ENCODE measurements around the gene SENP1. TPM values are rescaled to one million over a fixed set of nuclear protein-coding genes. Genes with fewer than 3 reads are reported as not detected.

SENP1 gene
- total RNA-seq, 2 experiments from 2014 or later: 20.3 to 25.7 TPM

- H3K4me1 Mint-ChIP-seq (ENCODE audit: low read depth): no peaks in the 10 kb centered on the region
- H3K9me3 Mint-ChIP-seq: no peaks in the 10 kb centered on the region
- H3K9me3 ChIP-seq (ENCODE audit: control insufficient read depth in 1 of 2, insufficient read depth in 1 of 2, low read length in 2 of 2): peaks cover 0 to 5% of the 10 kb centered on the region in 2 experiments
- no peak overlapping the region for H3K27ac ChIP-seq (ENCODE audit: low read depth in 1 of 2, low read length in 2 of 2)
- no peaks in the 10 kb centered on the region for H3K4me1 ChIP-seq (ENCODE audit: insufficient read depth, low read length)
- no peak overlapping the region for H3K27ac Mint-ChIP-seq
- CTCF ChIA-PET: no interaction called here
- no peaks in the 10 kb centered on the region for H3K36me3 ChIP-seq (ENCODE audit: insufficient read depth, low read length)
- no peak for ATAC-seq (ENCODE audit: poor library complexity)
- POLR2A ChIA-PET: no interaction called here
- no peak overlapping the region for H3K4me3 ChIP-seq (ENCODE audit: low read length)
- intact Hi-C loops (cut with DNase I, micrococcal nuclease): no loop called here
- H3K27me3 ChIP-seq (ENCODE audit: control insufficient read depth in 1 of 2, insufficient read depth in 2 of 2, low read length in 2 of 2): peaks cover 4 to 9% of the 10 kb centered on the region in 2 experiments
- no peak for DNase-seq
- peaks cover 19% of the 10 kb centered on the region for H3K27me3 Mint-ChIP-seq
- TF ChIP-seq, protein P1, sequence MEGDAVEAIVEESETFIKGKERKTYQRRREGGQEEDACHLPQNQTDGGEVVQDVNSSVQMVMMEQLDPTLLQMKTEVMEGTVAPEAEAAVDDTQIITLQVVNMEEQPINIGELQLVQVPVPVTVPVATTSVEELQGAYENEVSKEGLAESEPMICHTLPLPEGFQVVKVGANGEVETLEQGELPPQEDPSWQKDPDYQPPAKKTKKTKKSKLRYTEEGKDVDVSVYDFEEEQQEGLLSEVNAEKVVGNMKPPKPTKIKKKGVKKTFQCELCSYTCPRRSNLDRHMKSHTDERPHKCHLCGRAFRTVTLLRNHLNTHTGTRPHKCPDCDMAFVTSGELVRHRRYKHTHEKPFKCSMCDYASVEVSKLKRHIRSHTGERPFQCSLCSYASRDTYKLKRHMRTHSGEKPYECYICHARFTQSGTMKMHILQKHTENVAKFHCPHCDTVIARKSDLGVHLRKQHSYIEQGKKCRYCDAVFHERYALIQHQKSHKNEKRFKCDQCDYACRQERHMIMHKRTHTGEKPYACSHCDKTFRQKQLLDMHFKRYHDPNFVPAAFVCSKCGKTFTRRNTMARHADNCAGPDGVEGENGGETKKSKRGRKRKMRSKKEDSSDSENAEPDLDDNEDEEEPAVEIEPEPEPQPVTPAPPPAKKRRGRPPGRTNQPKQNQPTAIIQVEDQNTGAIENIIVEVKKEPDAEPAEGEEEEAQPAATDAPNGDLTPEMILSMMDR (IDR thresholded peaks at IDR 0.05): no peak
- H3K36me3 Mint-ChIP-seq (ENCODE audit: low read depth): no peaks in the 10 kb centered on the region
- H3K4me3 Mint-ChIP-seq: no peak overlapping the region
These were observed 79.6 kb downstream of the SENP1 start for GRCh38 chr12:48026060-48026827.

DNA sequence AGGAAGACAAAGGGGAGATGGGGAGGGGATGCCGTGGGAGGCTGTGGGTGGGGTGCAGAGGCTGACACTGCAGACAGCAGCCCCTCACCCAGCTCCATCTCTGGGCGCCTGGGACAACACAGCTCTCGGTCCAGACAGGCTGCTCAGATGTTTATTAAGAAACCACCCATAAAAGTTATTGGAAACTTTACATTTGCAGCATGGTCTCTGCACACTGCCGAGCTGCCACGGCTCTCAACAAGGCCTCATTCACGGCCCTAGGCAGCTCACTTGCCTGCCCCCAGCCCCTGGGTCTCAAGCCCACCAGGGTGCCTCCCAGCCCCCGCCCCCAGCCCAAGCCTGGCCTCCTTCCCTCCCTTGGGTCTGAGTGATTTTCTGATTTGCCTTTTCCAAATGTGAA, 80.6 kb downstream of the SENP1 start:
- H3K9me3 Mint-ChIP-seq: no peaks in the 10 kb centered on the region
- ATAC-seq (ENCODE audit: poor library complexity): no peak
- intact Hi-C loops (cut with DNase I, micrococcal nuclease): no loop called here

DNA sequence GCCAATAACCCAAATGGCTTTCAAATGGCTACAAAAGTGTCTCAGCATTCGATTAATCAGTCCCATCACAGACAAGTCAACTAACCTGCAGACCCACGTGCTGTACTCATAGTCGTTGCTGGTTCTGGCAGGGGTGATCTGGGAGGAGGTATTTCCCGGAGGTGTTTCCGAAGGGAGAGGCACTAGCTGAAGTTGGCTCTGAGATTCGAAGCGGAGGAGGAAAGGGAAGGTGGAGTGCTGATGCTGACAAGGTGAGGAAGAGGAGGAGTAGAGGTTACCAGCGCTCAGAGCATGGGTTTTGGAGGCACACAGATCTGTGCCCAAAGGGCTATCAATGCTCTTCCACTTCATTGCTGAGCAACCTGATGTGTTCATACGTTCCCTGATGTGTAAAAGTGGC, 81.1 kb downstream of the SENP1 start:
- no peak overlapping the region for H3K4me3 Mint-ChIP-seq
- H3K4me1 Mint-ChIP-seq (ENCODE audit: low read depth): no peaks in the 10 kb centered on the region
- H3K27ac Mint-ChIP-seq: no peak overlapping the region
- ChIA-PET CTCF (no interaction called here), POLR2A (no interaction called here)
- Histone ChIP-seq H3K27ac (ENCODE audit: low read depth in 1 of 2, low read length in 2 of 2) (no peak overlapping the region), H3K4me3 (ENCODE audit: low read length) (no peak overlapping the region), H3K36me3 (ENCODE audit: insufficient read depth, low read length) (no peaks in the 10 kb centered on the region), H3K9me3 (ENCODE audit: control insufficient read depth in 1 of 2, insufficient read depth in 1 of 2, low read length in 2 of 2) (peaks cover 0 to 3% of the 10 kb centered on the region in 2 experiments), H3K4me1 (ENCODE audit: insufficient read depth, low read length) (no peaks in the 10 kb centered on the region), H3K27me3 (ENCODE audit: control insufficient read depth in 1 of 2, insufficient read depth in 2 of 2, low read length in 2 of 2) (peaks cover 6 to 9% of the 10 kb centered on the region in 2 experiments)
- H3K27me3 Mint-ChIP-seq: peaks cover 21% of the 10 kb centered on the region
- DNase-seq (no peak), ATAC-seq (ENCODE audit: poor library complexity) (no peak)
- H3K36me3 Mint-ChIP-seq (ENCODE audit: low read depth): no peaks in the 10 kb centered on the region
- H3K9me3 Mint-ChIP-seq: no peaks in the 10 kb centered on the region
- TF ChIP-seq, protein P1 (IDR thresholded peaks at IDR 0.05): no peak
- intact Hi-C loops (cut with DNase I, micrococcal nuclease): no loop called here

More for the DNA sequence above, 80.6 kb downstream of the SENP1 start:
- Histone ChIP-seq H3K9me3 (ENCODE audit: control insufficient read depth in 1 of 2, insufficient read depth in 1 of 2, low read length in 2 of 2) (peaks cover 0 to 5% of the 10 kb centered on the region in 2 experiments), H3K27ac (ENCODE audit: low read depth in 1 of 2, low read length in 2 of 2) (no peak overlapping the region), H3K4me1 (ENCODE audit: insufficient read depth, low read length) (no peaks in the 10 kb centered on the region), H3K36me3 (ENCODE audit: insufficient read depth, low read length) (no peaks in the 10 kb centered on the region), H3K4me3 (ENCODE audit: low read length) (no peak overlapping the region), H3K27me3 (ENCODE audit: control insufficient read depth in 1 of 2, insufficient read depth in 2 of 2, low read length in 2 of 2) (peaks cover 4 to 9% of the 10 kb centered on the region in 2 experiments)
- H3K36me3 Mint-ChIP-seq (ENCODE audit: low read depth): no peaks in the 10 kb centered on the region
- TF ChIP-seq, protein P1 (IDR thresholded peaks at IDR 0.05): no peak
- no peak overlapping the region for H3K27ac Mint-ChIP-seq
- POLR2A ChIA-PET: no interaction called here
- no peaks in the 10 kb centered on the region for H3K4me1 Mint-ChIP-seq (ENCODE audit: low read depth)
- CTCF ChIA-PET: no interaction called here
- no peak overlapping the region for H3K4me3 Mint-ChIP-seq
- H3K27me3 Mint-ChIP-seq: peaks cover 21% of the 10 kb centered on the region
- no peak for DNase-seq
